GM08714 (cell line): ENCODE measurements around the gene CXCL8.

ENCODE experiments used
- H3K4me3 ChIP-seq: fragments of 200-500 bp; sonication (Bioruptor generic); 2 replicates; pipeline ENCODE4 v1.5.1; 2014; ENCODE audit warnings: mild to moderate bottlenecking, low read length, inconsistent platforms
- ZNF274 ChIP-seq: IDR thresholded peaks from 2 replicates; pipeline ENCODE4 v1.6.1; 2012; ENCODE audit warnings: mild to moderate bottlenecking, low read depth, low read length

The CXCL8 gene

DNA sequence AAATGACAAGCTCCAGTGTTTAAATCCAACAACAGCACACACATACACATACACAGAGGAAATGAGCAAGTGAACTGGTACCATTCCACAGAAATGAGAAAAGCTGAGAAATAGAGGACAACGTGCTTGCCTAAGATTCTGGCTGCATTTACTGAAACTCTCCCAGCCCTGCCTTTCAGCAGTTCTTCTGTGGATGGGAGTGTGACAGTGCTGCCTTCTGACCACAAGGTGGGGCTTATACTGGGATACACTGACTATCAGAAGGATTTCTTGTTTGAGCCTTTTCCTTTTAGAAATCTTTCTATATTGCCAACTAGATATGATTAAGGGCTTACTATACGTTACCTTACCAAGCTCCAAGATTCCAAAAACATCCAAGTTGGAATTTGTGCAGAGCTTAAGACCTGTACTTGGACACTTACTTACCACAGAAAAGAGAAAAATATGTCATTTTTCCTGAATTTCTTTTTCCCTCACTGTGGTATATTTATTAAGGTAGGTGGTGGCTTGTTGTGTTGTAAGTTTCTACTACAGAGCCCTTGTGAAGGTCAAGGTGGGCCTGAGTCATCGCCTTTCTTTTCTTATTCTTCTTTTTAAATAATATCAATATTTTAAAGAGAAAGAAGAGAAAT, 10.7 kb upstream of the CXCL8 start:
- H3K4me3 ChIP-seq: no peak overlapping the region
- no peak for TF ChIP-seq ZNF274

DNA sequence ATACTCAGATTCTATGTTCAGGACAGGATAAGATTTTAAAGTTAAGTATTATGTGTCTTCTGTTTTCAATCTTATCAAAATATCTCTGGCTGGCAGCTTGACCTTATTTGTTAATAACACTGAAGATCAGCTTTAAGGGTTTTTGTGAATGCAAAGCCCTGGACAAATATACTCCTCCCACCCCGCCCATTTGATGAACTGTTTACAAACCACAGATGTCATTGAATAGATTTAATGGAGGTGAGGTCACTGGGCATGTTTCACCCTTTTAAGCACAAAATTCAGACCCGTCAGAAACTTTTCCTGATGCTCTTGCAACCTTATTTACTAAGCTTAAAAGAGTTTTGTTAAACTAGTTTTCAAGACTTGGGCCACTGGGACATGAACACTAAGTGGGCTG, 10.1 kb upstream of the CXCL8 start:
- H3K4me3 ChIP-seq: no peak overlapping the region
- no peak for TF ChIP-seq ZNF274

DNA sequence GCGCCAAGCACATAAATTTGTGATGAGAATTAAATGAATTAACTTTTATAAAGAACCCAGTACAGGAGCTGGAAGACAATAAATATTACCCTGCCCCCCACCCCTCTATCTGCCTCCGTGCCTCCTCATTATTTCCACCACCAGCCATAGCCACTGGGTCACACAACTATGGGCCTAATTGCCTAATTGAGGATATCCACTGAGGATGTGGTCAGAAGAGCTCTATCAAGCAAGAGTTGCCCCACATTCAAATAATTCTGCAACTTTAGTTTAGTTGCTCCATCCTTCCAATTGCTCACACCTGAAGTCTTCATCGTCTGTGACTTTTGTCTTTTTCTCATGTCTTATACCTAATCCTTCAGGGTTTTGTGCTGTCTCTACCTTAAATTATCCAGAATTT, 9.5 kb upstream of the CXCL8 start:
- H3K4me3 ChIP-seq: no peak overlapping the region
- no peak for TF ChIP-seq ZNF274

GRCh38 chr4:73731968-73732610, 8.3 kb upstream of the CXCL8 start:
- TF ChIP-seq ZNF274: no peak

GRCh38 chr4:73732759-73733431, 7.5 kb upstream of the CXCL8 start:
- H3K4me3 ChIP-seq: no peak overlapping the region
- no peak for TF ChIP-seq ZNF274

More at GRCh38 chr4:73731968-73732610, 8.3 kb upstream of the CXCL8 start:
- no peak overlapping the region for H3K4me3 ChIP-seq

GRCh38 chr4:73734530-73735001, 5.8 kb upstream of the CXCL8 start:
- H3K4me3 ChIP-seq: no peak overlapping the region
- TF ChIP-seq ZNF274: no peak

DNA sequence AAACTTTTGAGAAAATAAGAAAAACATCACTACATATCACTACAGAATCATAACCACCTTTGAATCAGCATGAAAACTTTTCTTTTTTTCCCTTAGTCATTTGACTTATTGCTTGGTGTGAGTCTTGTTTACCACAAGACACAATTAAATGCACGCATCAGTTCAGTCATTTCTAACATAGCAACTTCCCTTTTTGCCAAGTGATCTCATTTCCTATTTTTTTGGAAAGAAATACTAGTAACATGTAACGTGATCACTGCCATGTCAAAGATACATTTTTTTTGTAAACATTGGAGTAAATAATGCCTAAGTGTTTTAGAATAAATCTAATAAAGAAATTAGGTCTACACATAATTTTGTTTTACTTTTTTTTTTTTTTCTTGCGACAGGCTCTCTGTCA, 5.1 kb upstream of the CXCL8 start:
- no peak for TF ChIP-seq ZNF274
- no peak overlapping the region for H3K4me3 ChIP-seq

DNA sequence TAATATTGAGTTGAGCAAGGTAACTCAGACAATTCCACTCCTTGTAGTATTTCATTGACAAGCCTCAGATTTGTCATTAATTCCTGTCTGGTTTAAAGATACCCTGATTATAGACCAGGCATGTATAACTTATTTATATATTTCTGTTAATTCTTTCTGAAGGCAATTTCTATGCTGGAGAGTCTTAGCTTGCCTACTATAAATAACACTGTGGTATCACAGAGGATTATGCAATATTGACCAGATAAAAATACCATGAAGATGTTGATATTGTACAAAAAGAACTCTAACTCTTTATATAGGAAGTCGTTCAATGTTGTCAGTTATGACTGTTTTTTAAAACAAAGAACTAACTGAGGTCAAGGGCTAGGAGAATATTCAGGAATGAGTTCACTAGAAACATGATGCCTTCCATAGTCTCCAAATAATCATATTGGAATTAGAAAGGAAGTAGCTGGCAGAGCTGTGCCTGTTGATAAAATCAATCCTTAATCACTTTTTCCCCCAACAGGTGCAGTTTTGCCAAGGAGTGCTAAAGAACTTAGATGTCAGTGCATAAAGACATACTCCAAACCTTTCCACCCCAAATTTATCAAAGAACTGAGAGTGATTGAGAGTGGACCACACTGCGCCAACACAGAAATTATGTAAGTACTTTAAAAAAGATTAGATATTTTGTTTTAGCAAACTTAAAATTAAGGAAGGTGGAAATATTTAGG, 821 bp downstream of the CXCL8 start:
- no peak for TF ChIP-seq ZNF274
- H3K4me3 ChIP-seq: no peak overlapping the region

DNA sequence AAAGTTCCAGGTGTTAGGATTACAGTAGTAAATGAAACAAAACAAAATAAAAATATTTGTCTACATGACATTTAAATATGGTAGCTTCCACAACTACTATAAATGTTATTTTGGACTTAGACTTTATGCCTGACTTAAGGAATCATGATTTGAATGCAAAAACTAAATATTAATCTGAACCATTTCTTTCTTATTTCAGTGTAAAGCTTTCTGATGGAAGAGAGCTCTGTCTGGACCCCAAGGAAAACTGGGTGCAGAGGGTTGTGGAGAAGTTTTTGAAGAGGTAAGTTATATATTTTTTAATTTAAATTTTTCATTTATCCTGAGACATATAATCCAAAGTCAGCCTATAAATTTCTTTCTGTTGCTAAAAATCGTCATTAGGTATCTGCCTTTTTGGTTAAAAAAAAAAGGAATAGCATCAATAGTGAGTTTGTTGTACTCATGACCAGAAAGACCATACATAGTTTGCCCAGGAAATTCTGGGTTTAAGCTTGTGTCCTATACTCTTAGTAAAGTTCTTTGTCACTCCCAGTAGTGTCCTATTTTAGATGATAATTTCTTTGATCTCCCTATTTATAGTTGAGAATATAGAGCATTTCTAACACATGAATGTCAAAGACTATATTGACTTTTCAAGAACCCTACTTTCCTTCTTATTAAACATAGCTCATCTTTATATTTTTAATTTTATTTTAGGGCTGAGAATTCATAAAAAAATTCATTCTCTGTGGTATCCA, 1.6 kb downstream of the CXCL8 start:
- TF ChIP-seq ZNF274: no peak
- no peak overlapping the region for H3K4me3 ChIP-seq

GRCh38 chr4:73742490-73743160, 2.3 kb downstream of the CXCL8 start:
- H3K4me3 ChIP-seq: no peak overlapping the region
- TF ChIP-seq ZNF274: no peak

- TF ChIP-seq ZNF274: no peak
- no peak overlapping the region for H3K4me3 ChIP-seq
These were observed 2.9 kb downstream of the CXCL8 start for GRCh38 chr4:73743281-73743680.

- no peak overlapping the region for H3K4me3 ChIP-seq
- no peak for TF ChIP-seq ZNF274
These were observed 3.4 kb downstream of the CXCL8 start for GRCh38 chr4:73743795-73744194.

- TF ChIP-seq ZNF274: no peak
- no peak overlapping the region for H3K4me3 ChIP-seq
These were observed 3.8 kb downstream of the CXCL8 start for GRCh38 chr4:73744203-73744602.
